Karpas-422 (cell line): ENCODE measurements around the gene DKK1. TPM values are rescaled to one million over a fixed set of nuclear protein-coding genes. Genes with fewer than 3 reads are reported as not detected.

Experiments
- DNase-seq: peaks from one replicate; pipeline ENCODE4 v3.0.0-alpha.2; 2015
- H2AFZ ChIP-seq: fragments of 200-600 bp; sonication (generic); 2 replicates; pipeline ENCODE4 v1.6.1; 2014; ENCODE audit warnings: antibody characterized with exemption, low read length, mixed read lengths
- H3K27ac ChIP-seq: fragments of 200-600 bp; sonication (generic); 2 replicates; pipeline ENCODE4 v1.5.1; 2014; ENCODE audit warnings: mild to moderate bottlenecking, low read length, moderate library complexity
- H3K27me3 ChIP-seq: fragments of 200-600 bp; sonication (generic); 2 replicates; pipeline ENCODE4 v1.6.1; 2014; ENCODE audit warnings: low read length, mixed read lengths
- H3K36me3 ChIP-seq: fragments of 200-600 bp; sonication (generic); 2 replicates; pipeline ENCODE4 v1.6.1; 2014; ENCODE audit warnings: low read length, mixed read lengths; ENCODE audit not compliant: insufficient read depth
- H3K4me1 ChIP-seq: fragments of 200-600 bp; sonication (generic); 2 replicates; pipeline ENCODE4 v1.6.1; 2014; ENCODE audit warnings: mild to moderate bottlenecking, low read length, mixed read lengths
- H3K4me2 ChIP-seq: fragments of 200-600 bp; sonication (generic); 2 replicates; pipeline ENCODE4 v1.6.1; 2014; ENCODE audit warnings: low read length, low read depth, mild to moderate bottlenecking; ENCODE audit not compliant: poor library complexity, severe bottlenecking
- H3K4me3 ChIP-seq: fragments of 200-600 bp; sonication (generic); 2 replicates; pipeline ENCODE4 v1.5.1; 2014; ENCODE audit warnings: mild to moderate bottlenecking, antibody characterized with exemption, low read length, mixed read lengths
- H3K79me2 ChIP-seq: fragments of 200-600 bp; sonication (generic); 2 replicates; pipeline ENCODE4 v1.6.1; 2014; ENCODE audit warnings: mild to moderate bottlenecking, low read length, mixed read lengths
- H3K9ac ChIP-seq: fragments of 200-600 bp; sonication (generic); 2 replicates; pipeline ENCODE4 v1.6.0; 2014; ENCODE audit warnings: low read length
- H3K9me2 ChIP-seq: fragments of 200-600 bp; sonication (generic), shearing (Covaris generic); replicated peaks from 2 replicates; pipeline ENCODE4 v1.6.0; 2014; ENCODE audit warnings: mild to moderate bottlenecking, low read length, moderate library complexity; ENCODE audit not compliant: insufficient read depth
- H3K9me3 ChIP-seq: fragments of 300-700, 200-600 bp; sonication (generic); 2 replicates; pipeline ENCODE4 v1.6.1; 2014; ENCODE audit warnings: low read length, mixed read lengths
- H4K20me1 ChIP-seq: fragments of 200-600 bp; sonication (generic); 2 replicates; pipeline ENCODE4 v1.6.1; 2014; ENCODE audit warnings: mild to moderate bottlenecking, antibody characterized with exemption, low read length, low read depth; ENCODE audit not compliant: insufficient read depth
- total RNA-seq: library from RNA; depleted of rRNA; stranded (reverse); fragments of >200 nt; shearing (Covaris generic); gene quantifications from 2 replicates; pipeline ENCODE4 v1.2.3, GENCODE V29; 2014; ENCODE audit warnings: low replicate concordance

The DKK1 gene
- total RNA-seq, 1 experiment from 2014 or later = not detected

DNA sequence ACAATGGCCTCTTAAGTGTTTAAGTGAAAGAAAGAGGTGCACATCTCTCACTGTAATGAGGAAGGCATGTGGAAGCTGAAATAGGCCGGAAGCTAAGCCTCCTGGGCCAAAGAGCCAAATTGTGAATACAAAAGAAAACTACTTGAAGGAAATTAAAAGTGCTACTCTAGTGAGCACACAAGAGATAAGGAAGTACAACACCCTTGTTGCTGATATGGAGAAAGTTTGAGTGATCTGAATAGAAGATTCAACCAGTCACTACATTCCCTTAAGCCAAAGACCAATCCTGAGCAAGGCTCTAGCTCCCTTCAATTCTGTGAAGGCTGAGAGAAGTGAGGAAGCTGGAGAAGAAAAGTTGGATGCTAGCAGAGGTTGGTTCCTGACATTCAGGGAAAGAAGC lies 8.2 kb downstream of the DKK1 start:
- no peak overlapping the region for H2AFZ ChIP-seq

DNA sequence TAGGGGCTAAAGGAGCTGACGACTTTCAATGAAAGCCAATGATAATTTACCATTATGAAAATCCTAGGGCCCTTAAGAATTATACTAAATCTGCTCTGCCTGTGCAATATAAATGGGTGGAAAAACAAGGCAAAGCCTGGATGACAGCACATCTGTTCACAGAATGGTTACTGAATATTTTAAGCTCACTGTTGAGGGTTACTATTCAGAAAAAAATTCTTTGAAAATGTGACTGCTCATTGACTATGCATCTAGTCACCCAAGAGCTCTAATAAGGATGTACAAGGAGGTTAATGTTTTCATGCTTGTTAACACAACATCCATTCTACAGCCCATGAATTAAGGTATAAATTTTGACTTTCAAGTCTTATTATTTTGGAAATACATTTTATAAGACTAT lies 8.9 kb downstream of the DKK1 start:
- H3K9me3 ChIP-seq = peaks cover 10% of the 10 kb centered on the region
- H2AFZ ChIP-seq = no peak overlapping the region
- H3K79me2 ChIP-seq = no peaks in the 10 kb centered on the region
- no peak for DNase-seq
- H3K4me2 ChIP-seq = no peak overlapping the region
- H3K4me3 ChIP-seq = no peak overlapping the region
- no peaks in the 10 kb centered on the region for H3K27me3 ChIP-seq
- no peaks in the 10 kb centered on the region for H3K9me2 ChIP-seq
- H3K27ac ChIP-seq = no peak overlapping the region
- H3K4me1 ChIP-seq = no peaks in the 10 kb centered on the region
- H3K9ac ChIP-seq = no peak overlapping the region
- no peaks in the 10 kb centered on the region for H3K36me3 ChIP-seq
- no peaks in the 10 kb centered on the region for H4K20me1 ChIP-seq

More for the DNA sequence above, 8.2 kb downstream of the DKK1 start:
- Histone ChIP-seq H4K20me1 (no peaks in the 10 kb centered on the region), H3K9me3 (peaks cover 9% of the 10 kb centered on the region), H3K9ac (no peak overlapping the region), H3K36me3 (no peaks in the 10 kb centered on the region), H3K79me2 (no peaks in the 10 kb centered on the region), H3K27me3 (no peaks in the 10 kb centered on the region), H3K4me3 (no peak overlapping the region), H3K9me2 (no peaks in the 10 kb centered on the region), H3K4me2 (no peak overlapping the region), H3K27ac (no peak overlapping the region), H3K4me1 (no peaks in the 10 kb centered on the region)
- DNase-seq = no peak

DNA sequence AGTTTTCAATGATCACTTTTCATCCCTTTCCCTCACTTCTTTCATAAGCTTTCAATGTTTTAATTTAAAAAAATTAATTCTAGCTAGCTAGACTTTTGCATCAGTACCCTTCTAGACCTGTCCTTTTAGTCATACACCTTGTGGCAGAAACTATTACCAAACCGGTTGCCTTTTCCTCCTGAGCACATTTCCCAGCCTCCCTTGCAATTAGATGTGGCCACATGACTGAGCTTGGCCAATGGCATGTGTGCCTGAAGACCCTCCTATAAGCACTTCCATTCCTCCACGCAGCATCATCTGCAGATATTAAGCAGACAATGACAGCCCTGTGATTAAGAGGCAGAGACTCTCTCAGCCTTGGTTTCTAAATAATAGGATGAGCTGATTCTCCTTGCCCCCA lies 12.3 kb downstream of the DKK1 start:
- Histone ChIP-seq H3K4me2 (no peak overlapping the region), H3K79me2 (no peaks in the 10 kb centered on the region), H3K9ac (no peak overlapping the region), H3K27ac (no peak overlapping the region), H3K9me2 (no peaks in the 10 kb centered on the region), H3K9me3 (peaks cover 11% of the 10 kb centered on the region), H3K4me1 (no peaks in the 10 kb centered on the region), H4K20me1 (no peaks in the 10 kb centered on the region), H3K27me3 (no peaks in the 10 kb centered on the region), H2AFZ (no peak overlapping the region), H3K4me3 (no peak overlapping the region), H3K36me3 (no peaks in the 10 kb centered on the region)
- DNase-seq = no peak

DNA sequence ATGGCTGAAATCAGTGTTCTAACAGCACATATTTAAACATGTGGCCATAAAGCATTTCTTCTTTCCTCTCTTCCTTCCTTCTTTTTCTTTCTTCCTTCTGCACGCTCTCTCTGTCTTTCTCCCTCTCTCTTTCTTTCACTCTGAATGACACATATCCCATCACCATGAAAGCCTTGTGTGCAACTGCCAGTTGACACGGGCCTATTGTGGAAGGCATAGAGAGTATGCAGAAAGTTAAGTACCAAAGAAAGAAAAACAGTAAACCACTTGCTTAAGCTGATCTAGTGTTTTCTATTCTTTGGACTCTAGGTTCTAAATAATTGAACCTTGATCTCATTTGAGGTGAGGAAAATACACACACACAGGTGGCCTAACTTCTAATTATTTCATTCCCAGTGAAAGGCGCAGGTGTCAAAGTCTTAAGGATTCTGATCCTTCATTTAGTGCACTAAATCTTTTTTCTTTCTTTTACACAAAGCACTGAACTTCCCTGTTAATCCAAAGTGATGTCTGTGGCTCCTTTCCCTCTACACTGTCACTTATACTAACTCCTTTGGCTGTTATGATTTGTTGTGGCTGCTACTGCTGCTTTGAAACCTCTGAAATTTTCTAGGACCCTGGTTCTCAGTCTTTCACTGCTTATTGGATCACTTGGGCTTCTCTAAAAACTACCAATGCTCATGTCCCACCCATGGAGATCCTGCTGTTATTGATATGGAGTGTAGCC lies 17.7 kb downstream of the DKK1 start:
- Histone ChIP-seq H3K4me1 (no peaks in the 10 kb centered on the region), H3K9me2 (no peaks in the 10 kb centered on the region), H3K4me3 (no peak overlapping the region), H3K79me2 (no peaks in the 10 kb centered on the region), H3K9me3 (peaks cover 8% of the 10 kb centered on the region), H3K27me3 (no peaks in the 10 kb centered on the region), H4K20me1 (no peaks in the 10 kb centered on the region), H3K36me3 (no peaks in the 10 kb centered on the region), H2AFZ (no peak overlapping the region), H3K27ac (no peak overlapping the region), H3K9ac (no peak overlapping the region), H3K4me2 (no peak overlapping the region)
- no peak for DNase-seq

DNA sequence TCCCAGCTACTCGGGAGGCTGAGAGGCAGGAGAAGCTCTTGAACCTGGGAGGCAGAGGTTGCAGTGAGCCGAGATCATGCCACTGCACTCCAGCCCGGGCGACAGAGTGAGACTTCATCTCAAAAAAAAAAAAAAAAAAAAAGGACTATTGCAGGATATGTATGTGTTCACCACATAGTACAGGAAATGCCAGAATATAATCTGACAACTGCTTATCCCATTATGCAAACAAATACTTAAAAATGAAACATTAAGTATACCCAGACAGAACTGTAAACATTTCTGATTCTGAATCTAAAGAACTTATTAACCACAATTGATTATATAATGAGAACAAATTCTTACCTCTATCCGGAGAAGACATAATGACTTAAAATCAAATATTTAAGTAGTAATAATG lies 18.7 kb downstream of the DKK1 start:
- DNase-seq = no peak
- H3K4me1 ChIP-seq = no peaks in the 10 kb centered on the region
- H3K27me3 ChIP-seq = no peaks in the 10 kb centered on the region
- H3K79me2 ChIP-seq = no peaks in the 10 kb centered on the region
- H3K9me3 ChIP-seq = peaks cover 7% of the 10 kb centered on the region
- H3K4me3 ChIP-seq = no peak overlapping the region
- no peaks in the 10 kb centered on the region for H3K9me2 ChIP-seq
- H3K27ac ChIP-seq = no peak overlapping the region
- no peaks in the 10 kb centered on the region for H3K36me3 ChIP-seq
- no peaks in the 10 kb centered on the region for H4K20me1 ChIP-seq
- no peak overlapping the region for H2AFZ ChIP-seq
- H3K9ac ChIP-seq = no peak overlapping the region
- no peak overlapping the region for H3K4me2 ChIP-seq

DNA sequence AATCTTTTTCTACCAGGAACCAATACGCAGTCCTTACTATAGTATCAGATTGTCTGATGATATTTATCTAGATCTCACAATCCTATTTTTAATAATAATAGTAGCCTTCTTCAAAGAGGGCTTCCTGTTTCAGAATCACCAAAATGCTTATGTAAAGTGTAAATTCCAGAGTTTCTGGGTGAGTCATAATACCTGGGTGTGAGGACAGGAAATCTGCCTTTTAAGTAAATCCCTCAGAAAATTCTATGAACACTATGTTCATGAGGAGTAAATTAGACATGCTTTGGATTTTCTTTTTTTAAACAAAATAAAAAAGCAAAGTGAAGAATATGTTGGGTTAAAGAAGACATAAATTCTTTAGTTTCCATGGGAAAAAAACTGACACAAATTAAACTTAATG lies 20.5 kb downstream of the DKK1 start:
- no peak overlapping the region for H3K4me3 ChIP-seq
- no peaks in the 10 kb centered on the region for H3K4me1 ChIP-seq
- DNase-seq = no peak
- no peak overlapping the region for H2AFZ ChIP-seq
- no peak overlapping the region for H3K4me2 ChIP-seq
- no peak overlapping the region for H3K9ac ChIP-seq
- H3K27ac ChIP-seq = no peak overlapping the region
- no peaks in the 10 kb centered on the region for H3K79me2 ChIP-seq
- no peaks in the 10 kb centered on the region for H4K20me1 ChIP-seq
- no peaks in the 10 kb centered on the region for H3K36me3 ChIP-seq
- peaks cover 4% of the 10 kb centered on the region for H3K9me3 ChIP-seq
- H3K9me2 ChIP-seq = no peaks in the 10 kb centered on the region
- no peaks in the 10 kb centered on the region for H3K27me3 ChIP-seq

DNA sequence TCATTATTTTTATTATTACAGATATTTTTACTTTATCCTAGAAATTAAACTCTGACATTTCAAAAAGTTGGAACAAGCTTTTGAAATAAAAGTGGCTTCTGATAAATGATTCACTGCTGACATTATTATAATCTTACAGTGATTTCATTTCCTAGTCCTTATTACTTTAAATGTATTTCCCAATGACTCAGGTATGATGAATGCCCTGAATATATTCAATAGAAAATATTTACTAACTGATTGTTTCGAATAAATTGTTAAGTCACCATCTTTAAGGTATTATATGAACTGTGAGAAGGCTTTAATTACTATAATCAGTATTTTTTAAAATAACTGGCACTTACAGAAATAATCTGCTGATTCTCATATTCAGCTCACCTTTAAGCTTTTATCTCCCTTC lies 21.6 kb downstream of the DKK1 start:
- Histone ChIP-seq H3K79me2 (no peaks in the 10 kb centered on the region), H3K4me3 (no peak overlapping the region), H3K4me2 (no peak overlapping the region), H3K36me3 (no peaks in the 10 kb centered on the region), H3K27ac (no peak overlapping the region), H3K9me3 (peaks cover 4% of the 10 kb centered on the region), H3K27me3 (no peaks in the 10 kb centered on the region), H4K20me1 (no peaks in the 10 kb centered on the region), H2AFZ (no peak overlapping the region), H3K9ac (no peak overlapping the region), H3K9me2 (no peaks in the 10 kb centered on the region), H3K4me1 (no peaks in the 10 kb centered on the region)
- no peak for DNase-seq

DNA sequence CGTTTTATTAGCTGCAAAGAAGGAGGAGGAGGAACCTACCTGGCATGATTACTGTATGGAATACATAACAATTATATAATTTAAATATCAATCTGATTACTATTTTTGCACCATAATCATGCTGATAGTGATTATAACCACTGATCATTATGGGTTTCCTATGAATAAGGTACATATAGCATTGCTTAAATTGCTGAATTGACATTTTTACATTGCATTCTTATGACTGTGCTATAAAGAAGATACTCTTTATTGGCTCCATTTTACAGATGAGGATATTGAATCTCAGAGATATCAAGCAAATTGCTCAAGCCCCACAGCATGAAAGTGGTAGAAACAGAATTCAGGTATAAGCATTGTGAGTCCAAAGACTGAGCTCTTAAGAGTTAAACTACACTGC lies 23.1 kb downstream of the DKK1 start:
- no peaks in the 10 kb centered on the region for H3K9me2 ChIP-seq
- H2AFZ ChIP-seq = no peak overlapping the region

More for the DNA sequence above, 23.1 kb downstream of the DKK1 start:
- Histone ChIP-seq H3K36me3 (no peaks in the 10 kb centered on the region), H3K9ac (no peak overlapping the region), H3K27ac (no peak overlapping the region), H3K4me3 (no peak overlapping the region), H3K4me1 (no peaks in the 10 kb centered on the region), H3K27me3 (no peaks in the 10 kb centered on the region), H3K79me2 (no peaks in the 10 kb centered on the region), H4K20me1 (no peaks in the 10 kb centered on the region), H3K4me2 (no peak overlapping the region), H3K9me3 (no peaks in the 10 kb centered on the region; the same call in none of the 2 replicates)
- no peak for DNase-seq
